ENCODE data around the gene ACAN. TPM values are rescaled to one million over a fixed set of nuclear protein-coding genes. Genes with fewer than 3 reads are reported as not detected.

ACAN gene
- total and polyA plus RNA-seq, 2 of the 8 experiments (the other 6 are each of a cell fraction or from before 2014, with no cell fraction given): 0.71 to 0.73 TPM

DNA sequence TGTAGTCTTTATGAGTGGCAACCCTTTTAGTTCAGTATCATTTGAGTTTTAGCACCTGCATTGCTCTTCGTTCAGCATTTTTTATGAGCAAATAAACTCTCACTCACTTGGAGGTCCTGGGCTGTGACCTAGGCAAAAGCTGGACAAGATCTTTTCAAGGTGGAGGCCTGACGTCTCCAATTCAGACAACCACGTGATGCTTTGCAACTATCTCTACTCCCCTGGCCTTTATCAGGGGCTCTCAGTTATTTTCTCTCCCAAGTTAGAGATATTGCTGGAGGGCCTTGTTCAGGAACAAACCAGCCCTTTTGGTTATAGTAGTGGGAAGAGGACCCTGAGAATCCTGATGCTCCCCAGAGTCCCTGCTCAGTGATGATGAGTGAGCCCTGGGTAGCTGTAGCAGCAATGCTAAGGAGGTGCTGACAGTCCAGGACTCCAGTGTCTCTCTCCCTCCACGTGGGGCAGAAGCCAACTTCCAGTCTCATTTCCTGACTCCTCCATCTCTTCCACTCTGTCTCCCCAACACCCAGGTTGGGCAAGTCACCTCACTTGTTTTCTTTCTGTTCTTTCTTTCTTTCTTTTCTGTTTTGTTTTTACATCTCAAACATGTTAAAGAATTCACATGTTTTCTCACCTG lies 61.7 kb downstream of the ACAN start:
- POLR2A ChIA-PET (ENCODE audit: partially characterized antibody): no interaction called here
- FAIRE-seq: no peak
- 81% methylated on average over 4 of the region's 4 CpGs; no CpG with 5 or more reads in 1 of the 2 experiments for WGBS, 2 experiments (ENCODE audit: extremely low coverage in 1 of 2, insufficient coverage in 1 of 2, insufficient read length in 1 of 2, insufficient replicate concordance in 2 of 2, low coverage in 1 of 2, low lambda C conversion rate in 2 of 2, missing lambda C conversion rate in 1 of 2)

More for the DNA sequence above, 61.7 kb downstream of the ACAN start:
- Histone ChIP-seq H3K9me3 (ENCODE audit: insufficient read depth in 2 of 2, low read depth in 1 of 2, low read length in 1 of 2) (no peaks in the 10 kb centered on the region), H3K36me3 (ENCODE audit: control insufficient read depth in 2 of 4, insufficient read depth in 4 of 4, low read length in 3 of 4) (no peaks in the 10 kb centered on the region), H2BK120ac (replicated peaks; ENCODE audit: low read depth, low read length) (no peak overlapping the region), H2AFZ (ENCODE audit: low read length) (no peak overlapping the region), H3K23me2 (ENCODE audit: low read depth, low read length) (no peaks in the 10 kb centered on the region), H2BK20ac (ENCODE audit: low read length) (no peak overlapping the region), H3K4me1 (replicated peaks in 1 of 4; ENCODE audit: control insufficient read depth in 3 of 4, insufficient read depth in 4 of 4, low read length in 3 of 4) (no peaks in the 10 kb centered on the region), H3K56ac (replicated peaks; ENCODE audit: insufficient read length, low read depth, low read length) (no peak overlapping the region), H2AK5ac (ENCODE audit: low read depth, low read length) (no peak overlapping the region), H3K4me2 (ENCODE audit: insufficient read depth in 1 of 2, low read depth in 2 of 2, low read length in 2 of 2) (no peak overlapping the region), H3K23ac (ENCODE audit: insufficient read length) (no peak overlapping the region), H3K18ac (ENCODE audit: extremely low read depth, low read length) (no peak overlapping the region), H3K9ac (replicated peaks in 1 of 4; ENCODE audit: extremely low read depth in 1 of 4, low read depth in 3 of 4, low read length in 3 of 4) (no peak overlapping the region), H2BK15ac (ENCODE audit: low read length) (no peak overlapping the region), H3K79me2 (ENCODE audit: control insufficient read depth in 1 of 2, insufficient read depth in 2 of 2, low read length in 2 of 2) (no peaks in the 10 kb centered on the region), H4K20me1 (replicated peaks in 1 of 2; ENCODE audit: control insufficient read depth in 1 of 2, insufficient read depth in 2 of 2, low read length in 2 of 2) (no peaks in the 10 kb centered on the region), H3K27ac (ENCODE audit: low read depth, low read length) (no peak overlapping the region), H2BK5ac (ENCODE audit: low read depth, low read length) (no peak overlapping the region), H3K79me1 (ENCODE audit: low read depth, low read length) (no peaks in the 10 kb centered on the region), H3K4ac (replicated peaks; ENCODE audit: insufficient read length, low read depth, low read length) (no peak overlapping the region), H4K91ac (replicated peaks; ENCODE audit: insufficient read length, low read length) (no peak overlapping the region), H4K8ac (ENCODE audit: extremely low read depth, insufficient read depth, low read length) (no peak overlapping the region), H3K4me3 (ENCODE audit: extremely low read depth in 1 of 4, insufficient read depth in 2 of 4, low read depth in 3 of 4, low read length in 4 of 4) (no peak overlapping the region), H4K5ac (ENCODE audit: insufficient read length, low read depth, low read length) (no peak overlapping the region), H2BK12ac (ENCODE audit: low read depth, low read length) (no peak overlapping the region), H3K14ac (ENCODE audit: insufficient read length) (no peak overlapping the region), H3K27me3 (replicated peaks in 1 of 4; ENCODE audit: control insufficient read depth in 3 of 4, extremely low read depth in 1 of 4, insufficient read depth in 3 of 4, low read length in 3 of 4) (no peaks in the 10 kb centered on the region)
- TF ChIP-seq SUZ12 (IDR thresholded peaks at IDR 0.05; ENCODE audit: low read length): no peak
- CTCF ChIA-PET (ENCODE audit: partially characterized antibody): no interaction called here
- no peak for DNase-seq (ENCODE audit: low read depth in 1 of 2, low spot score in 2 of 2)
